Neural cell (in vitro differentiated cells): ENCODE measurements around the gene TRIM66.

ENCODE experiments used
- EP300 ChIP-seq: fragments of 450-650 bp; conservative IDR thresholded peaks from 2 replicates; pipeline ENCODE4 v1.6.1; 2014; ENCODE audit warnings: antibody characterized with exemption, mild to moderate bottlenecking, moderate library complexity; ENCODE audit not compliant: poor library complexity, severe bottlenecking
- EZH2 ChIP-seq: fragments of 200-600, 300-800 bp; shearing (Covaris generic), sonication (generic); IDR thresholded peaks from 2 replicates; pipeline ENCODE4 v1.6.1; 2014; ENCODE audit warnings: antibody characterized with exemption, low read length, borderline replicate concordance, mild to moderate bottlenecking; ENCODE audit not compliant: insufficient read depth, poor library complexity, severe bottlenecking
- REST ChIP-seq: IDR thresholded peaks from 2 replicates; pipeline ENCODE4 v1.6.1; 2012; ENCODE audit warnings: borderline replicate concordance
- TF ChIP-seq, protein P1 (sequence below): fragments of 450-650 bp; IDR thresholded peaks from 2 replicates; pipeline ENCODE4 v1.5.1; 2014; ENCODE audit warnings: antibody characterized with exemption, mild to moderate bottlenecking, moderate library complexity; ENCODE audit not compliant: poor library complexity, severe bottlenecking

- no peak for TF ChIP-seq EP300
- TF ChIP-seq EZH2 = no peak
- TF ChIP-seq REST = no peak
- TF ChIP-seq, protein P1, sequence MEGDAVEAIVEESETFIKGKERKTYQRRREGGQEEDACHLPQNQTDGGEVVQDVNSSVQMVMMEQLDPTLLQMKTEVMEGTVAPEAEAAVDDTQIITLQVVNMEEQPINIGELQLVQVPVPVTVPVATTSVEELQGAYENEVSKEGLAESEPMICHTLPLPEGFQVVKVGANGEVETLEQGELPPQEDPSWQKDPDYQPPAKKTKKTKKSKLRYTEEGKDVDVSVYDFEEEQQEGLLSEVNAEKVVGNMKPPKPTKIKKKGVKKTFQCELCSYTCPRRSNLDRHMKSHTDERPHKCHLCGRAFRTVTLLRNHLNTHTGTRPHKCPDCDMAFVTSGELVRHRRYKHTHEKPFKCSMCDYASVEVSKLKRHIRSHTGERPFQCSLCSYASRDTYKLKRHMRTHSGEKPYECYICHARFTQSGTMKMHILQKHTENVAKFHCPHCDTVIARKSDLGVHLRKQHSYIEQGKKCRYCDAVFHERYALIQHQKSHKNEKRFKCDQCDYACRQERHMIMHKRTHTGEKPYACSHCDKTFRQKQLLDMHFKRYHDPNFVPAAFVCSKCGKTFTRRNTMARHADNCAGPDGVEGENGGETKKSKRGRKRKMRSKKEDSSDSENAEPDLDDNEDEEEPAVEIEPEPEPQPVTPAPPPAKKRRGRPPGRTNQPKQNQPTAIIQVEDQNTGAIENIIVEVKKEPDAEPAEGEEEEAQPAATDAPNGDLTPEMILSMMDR = peak; percentile 30
These were observed 78.3 kb downstream of the TRIM66 start for GRCh38 chr11:8604078-8604723.
